HCT116 (cell line): Measurements from ENCODE around the gene ADCY1.

Experiments
- TF ChIP-seq, protein P1 (sequence below): IDR thresholded peaks from 2 replicates; pipeline ENCODE4 v1.6.1; 2012; ENCODE audit warnings: low read depth
- TF ChIP-seq, protein P2 (sequence below), 3 experiments: fragments of 200-600 bp in 1 of 3; sonication (generic) in 1 of 3; IDR thresholded peaks in 2 of 3; conservative IDR thresholded peaks in 1 of 3; 2 replicates each; pipeline ENCODE4 v1.5.1; 2012 to 2017; ENCODE audit warnings: low read depth in 2 of 3, low read length in 2 of 3, antibody characterized with exemption in 1 of 3, borderline replicate concordance in 1 of 3, control low read depth in 1 of 3, mild to moderate bottlenecking in 1 of 3, mixed read lengths in 1 of 3, mixed run types in 1 of 3, moderate library complexity in 1 of 3; ENCODE audit not compliant: insufficient read depth in 1 of 3

DNA sequence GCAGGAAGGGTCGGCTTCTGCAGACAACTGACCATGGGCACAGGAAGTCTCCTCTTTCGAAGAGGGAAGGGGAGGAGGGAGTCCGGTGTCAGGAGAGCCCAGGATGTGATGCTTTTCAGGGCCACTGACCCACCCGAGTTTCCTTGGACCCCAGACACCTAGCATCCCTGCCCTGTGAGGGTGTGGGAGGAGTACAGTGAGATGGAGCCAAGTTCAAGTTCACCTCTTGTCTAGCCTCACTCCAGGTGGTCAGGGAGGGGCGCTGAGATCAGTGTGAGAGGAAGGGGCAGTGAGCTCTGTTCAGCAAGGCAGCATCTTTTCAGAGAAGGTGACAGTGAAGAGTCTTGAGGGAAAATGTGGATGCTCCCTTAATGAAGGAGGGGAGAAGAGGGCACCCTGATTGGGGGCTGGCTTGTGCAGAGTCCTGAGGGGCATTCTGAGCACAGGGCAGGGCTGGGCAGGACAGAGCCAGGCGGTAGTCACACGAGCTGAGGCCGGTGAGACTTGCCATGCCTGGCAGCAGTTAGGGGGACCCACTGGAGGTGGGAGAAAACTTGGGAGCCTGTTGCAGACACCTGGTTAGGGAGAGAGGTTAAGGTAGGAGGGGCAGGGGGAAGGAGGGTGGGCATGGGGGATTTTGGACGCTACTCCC lies 49.7 kb downstream of the ADCY1 start:
- TF ChIP-seq, protein P1, sequence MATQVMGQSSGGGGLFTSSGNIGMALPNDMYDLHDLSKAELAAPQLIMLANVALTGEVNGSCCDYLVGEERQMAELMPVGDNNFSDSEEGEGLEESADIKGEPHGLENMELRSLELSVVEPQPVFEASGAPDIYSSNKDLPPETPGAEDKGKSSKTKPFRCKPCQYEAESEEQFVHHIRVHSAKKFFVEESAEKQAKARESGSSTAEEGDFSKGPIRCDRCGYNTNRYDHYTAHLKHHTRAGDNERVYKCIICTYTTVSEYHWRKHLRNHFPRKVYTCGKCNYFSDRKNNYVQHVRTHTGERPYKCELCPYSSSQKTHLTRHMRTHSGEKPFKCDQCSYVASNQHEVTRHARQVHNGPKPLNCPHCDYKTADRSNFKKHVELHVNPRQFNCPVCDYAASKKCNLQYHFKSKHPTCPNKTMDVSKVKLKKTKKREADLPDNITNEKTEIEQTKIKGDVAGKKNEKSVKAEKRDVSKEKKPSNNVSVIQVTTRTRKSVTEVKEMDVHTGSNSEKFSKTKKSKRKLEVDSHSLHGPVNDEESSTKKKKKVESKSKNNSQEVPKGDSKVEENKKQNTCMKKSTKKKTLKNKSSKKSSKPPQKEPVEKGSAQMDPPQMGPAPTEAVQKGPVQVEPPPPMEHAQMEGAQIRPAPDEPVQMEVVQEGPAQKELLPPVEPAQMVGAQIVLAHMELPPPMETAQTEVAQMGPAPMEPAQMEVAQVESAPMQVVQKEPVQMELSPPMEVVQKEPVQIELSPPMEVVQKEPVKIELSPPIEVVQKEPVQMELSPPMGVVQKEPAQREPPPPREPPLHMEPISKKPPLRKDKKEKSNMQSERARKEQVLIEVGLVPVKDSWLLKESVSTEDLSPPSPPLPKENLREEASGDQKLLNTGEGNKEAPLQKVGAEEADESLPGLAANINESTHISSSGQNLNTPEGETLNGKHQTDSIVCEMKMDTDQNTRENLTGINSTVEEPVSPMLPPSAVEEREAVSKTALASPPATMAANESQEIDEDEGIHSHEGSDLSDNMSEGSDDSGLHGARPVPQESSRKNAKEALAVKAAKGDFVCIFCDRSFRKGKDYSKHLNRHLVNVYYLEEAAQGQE: no peak
- TF ChIP-seq, protein P2, sequence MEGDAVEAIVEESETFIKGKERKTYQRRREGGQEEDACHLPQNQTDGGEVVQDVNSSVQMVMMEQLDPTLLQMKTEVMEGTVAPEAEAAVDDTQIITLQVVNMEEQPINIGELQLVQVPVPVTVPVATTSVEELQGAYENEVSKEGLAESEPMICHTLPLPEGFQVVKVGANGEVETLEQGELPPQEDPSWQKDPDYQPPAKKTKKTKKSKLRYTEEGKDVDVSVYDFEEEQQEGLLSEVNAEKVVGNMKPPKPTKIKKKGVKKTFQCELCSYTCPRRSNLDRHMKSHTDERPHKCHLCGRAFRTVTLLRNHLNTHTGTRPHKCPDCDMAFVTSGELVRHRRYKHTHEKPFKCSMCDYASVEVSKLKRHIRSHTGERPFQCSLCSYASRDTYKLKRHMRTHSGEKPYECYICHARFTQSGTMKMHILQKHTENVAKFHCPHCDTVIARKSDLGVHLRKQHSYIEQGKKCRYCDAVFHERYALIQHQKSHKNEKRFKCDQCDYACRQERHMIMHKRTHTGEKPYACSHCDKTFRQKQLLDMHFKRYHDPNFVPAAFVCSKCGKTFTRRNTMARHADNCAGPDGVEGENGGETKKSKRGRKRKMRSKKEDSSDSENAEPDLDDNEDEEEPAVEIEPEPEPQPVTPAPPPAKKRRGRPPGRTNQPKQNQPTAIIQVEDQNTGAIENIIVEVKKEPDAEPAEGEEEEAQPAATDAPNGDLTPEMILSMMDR (IDR thresholded peaks at IDR 0.05 in 2 of 3, conservative IDR thresholded peaks at IDR 0.05 in 1 of 3; ENCODE audit: borderline replicate concordance in 1 of 3, insufficient read depth in 1 of 3, low read depth in 2 of 3, low read length in 2 of 3): no peak
